BLaER1 treated with 17β-estradiol and CSF1 and Interleukin-3, amounts not matched to agents 10 nM and 100 nM (cell line): ENCODE measurements around the gene EIF3L.
A peak's percentile ranks its signal among the peaks of the same experiment; 100 is the strongest.

Experiments
- H3K27ac ChIP-seq, 11 experiments: shearing (Covaris generic); formaldehyde crosslinking; 2 replicates each; pipeline ENCODE4 v1.8.1; 2022
- H3K27me3 ChIP-seq, 11 experiments: shearing (Covaris generic); formaldehyde crosslinking; 2 replicates each; pipeline ENCODE4 v1.8.1; 2022
- H3K36me3 ChIP-seq, 11 experiments: shearing (Covaris generic); formaldehyde crosslinking; 2 replicates each; pipeline ENCODE4 v1.8.1; 2022
- H3K4me1 ChIP-seq, 10 experiments: shearing (Covaris generic); formaldehyde crosslinking; 2 replicates each; pipeline ENCODE4 v1.8.1; 2022
- H3K4me2 ChIP-seq, 11 experiments: shearing (Covaris generic); formaldehyde crosslinking; 2 replicates each; pipeline ENCODE4 v1.8.1; 2022
- H3K4me3 ChIP-seq, 10 experiments: shearing (Covaris generic); formaldehyde crosslinking; 2 replicates each; pipeline ENCODE4 v1.8.1; 2022
- H3K9ac ChIP-seq, 11 experiments: shearing (Covaris generic); formaldehyde crosslinking; 2 replicates each; pipeline ENCODE4 v1.8.1; 2022
- H3K9me3 ChIP-seq, 11 experiments: shearing (Covaris generic); formaldehyde crosslinking; replicated peaks in 1 of 11; 2 replicates each; pipeline ENCODE4 v1.8.1; 2022
- H4K20me1 ChIP-seq, 11 experiments: shearing (Covaris generic); formaldehyde crosslinking; 2 replicates each; pipeline ENCODE4 v1.8.1; 2022
- Cebpa-rat ChIP-seq, 11 experiments: shearing (Covaris generic); IDR thresholded peaks; 2 replicates each; pipeline ENCODE4 v1.8.1; 2022

The EIF3L gene

GRCh38 chr22:37927637-37927936 is 78.4 kb downstream of the EIF3L start:
- Histone ChIP-seq H4K20me1 (peaks cover 0 to 95% (median 60%) of the 10 kb centered on the region in 11 experiments; a peak in 21 of 22 replicates), H3K9ac (peak overlapping the region in 7 of 11 experiments; percentile 30 to 74 (median 60); a peak in 12 of 22 replicates), H3K4me1 (peaks cover 52 to 100% (median 95%) of the 10 kb centered on the region in 10 experiments), H3K4me2 (peak overlapping the region; percentile 77 to 99 (median 91)), H3K27ac (peak overlapping the region in 4 of 11 experiments; percentile 29 to 65 (median 44); a peak in 7 of 22 replicates), H3K36me3 (peaks cover 19 to 80% (median 46%) of the 10 kb centered on the region in 11 experiments), H3K9me3 (no peaks in the 10 kb centered on the region), H3K27me3 (peaks cover 0 to 8% (median 0%) of the 10 kb centered on the region in 11 experiments; a peak in 2 of 22 replicates), H3K4me3 (peak overlapping the region in 3 of 10 experiments; percentile 52 to 62 (median 54); a peak in 3 of 20 replicates)
- no peak for TF ChIP-seq Cebpa-rat (IDR thresholded peaks at IDR 0.05)

GRCh38 chr22:37929390-37929789 is 80.2 kb downstream of the EIF3L start:
- peak overlapping the region in 8 of 11 experiments; percentile 33 to 98 (median 92); a peak in 16 of 22 replicates for H3K4me2 ChIP-seq
- H3K27ac ChIP-seq = peak overlapping the region in 4 of 11 experiments; percentile 7 to 62 (median 41); a peak in 3 of 22 replicates
- H3K27me3 ChIP-seq = peaks cover 0 to 8% (median 0%) of the 10 kb centered on the region in 11 experiments; a peak in 2 of 22 replicates
- no peak overlapping the region for H3K4me3 ChIP-seq
- H3K36me3 ChIP-seq = peaks cover 28 to 72% (median 52%) of the 10 kb centered on the region in 11 experiments
- H4K20me1 ChIP-seq = peaks cover 0 to 93% (median 68%) of the 10 kb centered on the region in 11 experiments; a peak in 21 of 22 replicates
- H3K9ac ChIP-seq = peak overlapping the region in 5 of 11 experiments; percentile 12 to 65 (median 52); a peak in 9 of 22 replicates
- peaks cover 64 to 100% (median 99%) of the 10 kb centered on the region in 10 experiments for H3K4me1 ChIP-seq
- H3K9me3 ChIP-seq = no peaks in the 10 kb centered on the region
- TF ChIP-seq Cebpa-rat (IDR thresholded peaks at IDR 0.05) = no peak

GRCh38 chr22:37930270-37930951 is 81.2 kb downstream of the EIF3L start:
- Histone ChIP-seq H3K4me1 (peaks cover 56 to 98% (median 93%) of the 10 kb centered on the region in 10 experiments), H3K36me3 (peaks cover 28 to 71% (median 52%) of the 10 kb centered on the region in 11 experiments), H3K9ac (peak overlapping the region in 9 of 11 experiments; percentile 10 to 65 (median 39); a peak in 13 of 22 replicates), H3K9me3 (no peaks in the 10 kb centered on the region), H4K20me1 (peaks cover 0 to 83% (median 61%) of the 10 kb centered on the region in 11 experiments; a peak in 21 of 22 replicates), H3K27me3 (peaks cover 0 to 8% (median 0%) of the 10 kb centered on the region in 11 experiments; a peak in 2 of 22 replicates), H3K4me2 (peak overlapping the region; percentile 14 to 98 (median 76)), H3K27ac (peak overlapping the region in 8 of 11 experiments; percentile 7 to 62 (median 32); a peak in 10 of 22 replicates), H3K4me3 (0 out of 20 replicates have a peak overlapping the region, but pooled peaks of 1 of the 10 experiments have one; percentile 6)
- TF ChIP-seq Cebpa-rat (IDR thresholded peaks at IDR 0.05) = no peak

GRCh38 chr22:37930952-37931440 is 81.8 kb downstream of the EIF3L start:
- Histone ChIP-seq H3K4me2 (peak overlapping the region; percentile 14 to 98 (median 76); a peak in 21 of 22 replicates), H3K27me3 (peaks cover 0 to 8% (median 0%) of the 10 kb centered on the region in 11 experiments; a peak in 2 of 22 replicates), H3K9me3 (no peaks in the 10 kb centered on the region), H4K20me1 (peaks cover 0 to 79% (median 61%) of the 10 kb centered on the region in 11 experiments; a peak in 21 of 22 replicates), H3K9ac (peak overlapping the region in 4 of 11 experiments; percentile 46 to 65 (median 53); a peak in 7 of 22 replicates), H3K4me1 (peaks cover 50 to 98% (median 93%) of the 10 kb centered on the region in 10 experiments), H3K4me3 (no peak overlapping the region), H3K36me3 (peaks cover 28 to 68% (median 48%) of the 10 kb centered on the region in 11 experiments), H3K27ac (peak overlapping the region in 4 of 11 experiments; percentile 38 to 62 (median 54); a peak in 8 of 22 replicates)
- no peak for TF ChIP-seq Cebpa-rat (IDR thresholded peaks at IDR 0.05)

GRCh38 chr22:37931893-37932389 is 82.7 kb downstream of the EIF3L start:
- Histone ChIP-seq H3K27me3 (peaks cover 0 to 6% (median 0%) of the 10 kb centered on the region in 11 experiments; a peak in 1 of 22 replicates), H4K20me1 (peaks cover 0 to 73% (median 55%) of the 10 kb centered on the region in 11 experiments; a peak in 21 of 22 replicates), H3K4me2 (peak overlapping the region; percentile 9 to 98 (median 76); a peak in 18 of 22 replicates), H3K27ac (peak overlapping the region in 6 of 11 experiments; percentile 9 to 62 (median 37); a peak in 7 of 22 replicates), H3K9me3 (no peaks in the 10 kb centered on the region), H3K9ac (peak overlapping the region in 8 of 11 experiments; percentile 8 to 65 (median 34); a peak in 11 of 22 replicates), H3K36me3 (peaks cover 28 to 67% (median 53%) of the 10 kb centered on the region in 11 experiments), H3K4me3 (peak overlapping the region in 1 of 10 experiments; percentile 20; a peak in 2 of 20 replicates), H3K4me1 (peaks cover 41 to 98% (median 91%) of the 10 kb centered on the region in 10 experiments)
- TF ChIP-seq Cebpa-rat (IDR thresholded peaks at IDR 0.05) = no peak

GRCh38 chr22:37932401-37932800 is 83.2 kb downstream of the EIF3L start:
- peaks cover 0 to 2% (median 0%) of the 10 kb centered on the region in 11 experiments; a peak in 1 of 22 replicates for H3K27me3 ChIP-seq
- H3K4me2 ChIP-seq = peak overlapping the region in 9 of 11 experiments; percentile 43 to 98 (median 88); a peak in 17 of 22 replicates
- peak overlapping the region in 4 of 11 experiments; percentile 21 to 60 (median 50); a peak in 6 of 22 replicates for H3K27ac ChIP-seq
- H3K9ac ChIP-seq = peak overlapping the region in 8 of 11 experiments; percentile 8 to 65 (median 34); a peak in 12 of 22 replicates
- peaks cover 29 to 70% (median 54%) of the 10 kb centered on the region in 11 experiments for H3K36me3 ChIP-seq
- peak overlapping the region in 1 of 10 experiments; percentile 20; a peak in 2 of 20 replicates for H3K4me3 ChIP-seq
- H3K9me3 ChIP-seq = no peaks in the 10 kb centered on the region
- H4K20me1 ChIP-seq = peaks cover 0 to 68% (median 51%) of the 10 kb centered on the region in 11 experiments; a peak in 21 of 22 replicates
- no peak for TF ChIP-seq Cebpa-rat (IDR thresholded peaks at IDR 0.05)
- H3K4me1 ChIP-seq = peaks cover 36 to 98% (median 91%) of the 10 kb centered on the region in 10 experiments

GRCh38 chr22:37932821-37933578 is 83.8 kb downstream of the EIF3L start:
- peak overlapping the region; percentile 49 to 98 (median 80) for H3K4me2 ChIP-seq
- peak overlapping the region in 8 of 11 experiments; percentile 6 to 60 (median 27); a peak in 9 of 22 replicates for H3K27ac ChIP-seq
- H3K36me3 ChIP-seq = peaks cover 35 to 70% (median 57%) of the 10 kb centered on the region in 11 experiments
- no peaks in the 10 kb centered on the region for H3K9me3 ChIP-seq
- peaks cover 0 to 63% (median 46%) of the 10 kb centered on the region in 11 experiments; a peak in 21 of 22 replicates for H4K20me1 ChIP-seq
- no peaks in the 10 kb centered on the region for H3K27me3 ChIP-seq
- H3K4me1 ChIP-seq = peaks cover 34 to 98% (median 91%) of the 10 kb centered on the region in 10 experiments
- no peak for TF ChIP-seq Cebpa-rat (IDR thresholded peaks at IDR 0.05)
- peak overlapping the region in 6 of 11 experiments; percentile 1 to 65 (median 32); a peak in 10 of 22 replicates for H3K9ac ChIP-seq
- no peak overlapping the region for H3K4me3 ChIP-seq
